Measurements from ENCODE around the gene WASHC2C.
"Not testable (repeated sequence)": the region's sequence is repeated elsewhere in the genome, so short reads cannot be mapped to it uniquely, and the experiment has no call there.

- not testable (repeated sequence) for TF ChIP-seq POLR2AphosphoS5 (IDR thresholded peaks at IDR 0.05; ENCODE audit: borderline replicate concordance, low read depth, low read length); EZH2 (IDR thresholded peaks at IDR 0.05); FOXP2 (optimal IDR thresholded peaks at IDR 0.05; ENCODE audit: control extremely low read depth, extremely low read length, insufficient read depth)
Observed at GRCh38 chr10:45753979-45754495, 27.0 kb downstream of the WASHC2C start.

Measured in SK-N-MC (cell line).